ENCODE measurements around the gene DLGAP4. TPM values are rescaled to one million over a fixed set of nuclear protein-coding genes. Genes with fewer than 3 reads are reported as not detected.

The DLGAP4 gene
- total RNA-seq, 1 experiment from 2014 or later, result 59.9 TPM

GRCh38 chr20:36565520-36565919, 259.4 kb downstream of the DLGAP4 start:
- no peak for DNase-seq (ENCODE audit: low spot score)
- Histone ChIP-seq H3K4me1 (ENCODE audit: insufficient read depth, low read length, poor library complexity, severe bottlenecking) (no peaks in the 10 kb centered on the region), H3K27me3 (replicated peaks; ENCODE audit: insufficient read depth, low read depth, low read length, poor library complexity) (no peaks in the 10 kb centered on the region), H3K36me3 (ENCODE audit: insufficient read depth, low read length, poor library complexity, severe bottlenecking) (no peaks in the 10 kb centered on the region), H3K9me3 (ENCODE audit: low read depth, low read length, poor library complexity, severe bottlenecking) (peaks cover 7% of the 10 kb centered on the region), H3K27ac (ENCODE audit: low read depth, low read length, poor library complexity, severe bottlenecking) (no peak overlapping the region), H3K4me3 (ENCODE audit: low read depth, low read length, poor library complexity, severe bottlenecking) (no peak overlapping the region)
- BruUV-seq (replicated peaks), result no TSS peak
- intact Hi-C loops (cut with micrococcal nuclease; ENCODE audit: unreplicated experiment), result no loop called here
- TF ChIP-seq EZH2 (IDR thresholded peaks at IDR 0.05; ENCODE audit: borderline replicate concordance, low read depth, low read length, poor library complexity, severe bottlenecking) (no peak), CTCF (conservative IDR thresholded peaks at IDR 0.05; ENCODE audit: low read depth, low read length) (no peak)
- POLR2A ChIA-PET (ENCODE audit: low non-redundant PET), result no interaction called here
- CTCF ChIA-PET, result no interaction called here

- intact Hi-C loops (cut with micrococcal nuclease; ENCODE audit: unreplicated experiment), result no loop called here
- BruUV-seq (replicated peaks), result no TSS peak
- Histone ChIP-seq H3K27ac (ENCODE audit: low read depth, low read length, poor library complexity, severe bottlenecking) (no peak overlapping the region), H3K27me3 (replicated peaks; ENCODE audit: insufficient read depth, low read depth, low read length, poor library complexity) (no peaks in the 10 kb centered on the region), H3K4me3 (ENCODE audit: low read depth, low read length, poor library complexity, severe bottlenecking) (no peak overlapping the region), H3K9me3 (ENCODE audit: low read depth, low read length, poor library complexity, severe bottlenecking) (peaks cover 7% of the 10 kb centered on the region), H3K4me1 (ENCODE audit: insufficient read depth, low read length, poor library complexity, severe bottlenecking) (peaks cover 21% of the 10 kb centered on the region), H3K36me3 (ENCODE audit: insufficient read depth, low read length, poor library complexity, severe bottlenecking) (no peaks in the 10 kb centered on the region)
- TF ChIP-seq CTCF (conservative IDR thresholded peaks at IDR 0.05; ENCODE audit: low read depth, low read length) (no peak), EZH2 (IDR thresholded peaks at IDR 0.05; ENCODE audit: borderline replicate concordance, low read depth, low read length, poor library complexity, severe bottlenecking) (no peak)
- POLR2A ChIA-PET (ENCODE audit: low non-redundant PET), result no interaction called here
- DNase-seq (ENCODE audit: low spot score), result peak; percentile 67
- CTCF ChIA-PET, result no interaction called here
Observed at GRCh38 chr20:36569847-36570429, 263.8 kb downstream of the DLGAP4 start.

GRCh38 chr20:36571564-36572504, 265.7 kb downstream of the DLGAP4 start:
- intact Hi-C loops (cut with micrococcal nuclease; ENCODE audit: unreplicated experiment), result loop anchor here (2.0 kb wide), 1 partner anchor 109 kb away; no protein-coding TSS in a partner anchor
- Histone ChIP-seq H3K4me1 (ENCODE audit: insufficient read depth, low read length, poor library complexity, severe bottlenecking) (peaks cover 36% of the 10 kb centered on the region), H3K36me3 (ENCODE audit: insufficient read depth, low read length, poor library complexity, severe bottlenecking) (no peaks in the 10 kb centered on the region), H3K4me3 (ENCODE audit: low read depth, low read length, poor library complexity, severe bottlenecking) (peak overlapping the region; percentile 95), H3K27ac (ENCODE audit: low read depth, low read length, poor library complexity, severe bottlenecking) (peak overlapping the region; percentile 82), H3K9me3 (ENCODE audit: low read depth, low read length, poor library complexity, severe bottlenecking) (no peaks in the 10 kb centered on the region), H3K27me3 (replicated peaks; ENCODE audit: insufficient read depth, low read depth, low read length, poor library complexity) (no peaks in the 10 kb centered on the region)
- ChIA-PET CTCF (no interaction called here), POLR2A (ENCODE audit: low non-redundant PET) (interaction anchor here (0.6 kb wide), 1 partner anchor 1287 kb away, joined by 12 read pairs; the partner anchor contains the start of gene EIF6)
- no peak for TF ChIP-seq CTCF (conservative IDR thresholded peaks at IDR 0.05; ENCODE audit: low read depth, low read length)
- TF ChIP-seq EZH2 (IDR thresholded peaks at IDR 0.05; ENCODE audit: borderline replicate concordance, low read depth, low read length, poor library complexity, severe bottlenecking), result no peak
- no peak for DNase-seq (ENCODE audit: low spot score)
- BruUV-seq (replicated peaks), result no TSS peak

All from A673 (cell line).